Smooth muscle cell (in vitro differentiated cells): ENCODE measurements around the gene PKIG. TPM values are rescaled to one million over a fixed set of nuclear protein-coding genes. Genes with fewer than 3 reads are reported as not detected.

Source experiments
- DNase-seq: peaks from one replicate; lab custom pipeline; 2025; ENCODE audit not compliant: unreplicated experiment; lab: John Stamatoyannopoulos, UW
- H2AFZ ChIP-seq: fragments of 200-600 bp; sonication (generic); 2 replicates; pipeline ENCODE4 v1.6.0; 2016; ENCODE audit warnings: antibody characterized with exemption, low read depth, mild to moderate bottlenecking
- H3F3A ChIP-seq: fragments of 200-600 bp; sonication (generic); 2 replicates; pipeline ENCODE4 v1.6.0; 2017; ENCODE audit warnings: antibody characterized with exemption, low read depth
- H3K27ac ChIP-seq: fragments of 200-600 bp; sonication (generic); 2 replicates; pipeline ENCODE4 v1.5.1; 2016; ENCODE audit warnings: low read depth, mild to moderate bottlenecking
- H3K27me3 ChIP-seq: fragments of 200-600 bp; sonication (generic); 2 replicates; pipeline ENCODE4 v1.6.1; 2016; ENCODE audit warnings: low read depth, mild to moderate bottlenecking
- H3K36me3 ChIP-seq: fragments of 200-600 bp; sonication (generic); 2 replicates; pipeline ENCODE4 v1.5.1; 2016; ENCODE audit warnings: low read depth
- H3K4me1 ChIP-seq: fragments of 200-600 bp; sonication (generic); 2 replicates; pipeline ENCODE4 v1.5.1; 2016; ENCODE audit warnings: low read depth
- H3K4me2 ChIP-seq: fragments of 200-600 bp; sonication (generic); 2 replicates; pipeline ENCODE4 v1.6.0; 2016; ENCODE audit warnings: mild to moderate bottlenecking
- H3K4me3 ChIP-seq: fragments of 200-600 bp; sonication (generic); 2 replicates; pipeline ENCODE4 v1.5.1; 2016; ENCODE audit warnings: mild to moderate bottlenecking
- H3K79me2 ChIP-seq: fragments of 200-600 bp; sonication (generic); 2 replicates; pipeline ENCODE4 v1.6.0; 2016; ENCODE audit warnings: low read depth, mild to moderate bottlenecking
- H3K9ac ChIP-seq: fragments of 200-600 bp; sonication (generic); 2 replicates; pipeline ENCODE4 v1.6.0; 2016; ENCODE audit warnings: low read depth
- H3K9me3 ChIP-seq: fragments of 200-600 bp; sonication (generic); replicated peaks from 2 replicates; pipeline ENCODE4 v1.5.1; 2016; ENCODE audit warnings: low read depth
- H4K20me1 ChIP-seq: fragments of 200-600 bp; sonication (generic); 2 replicates; pipeline ENCODE4 v1.6.0; 2016; ENCODE audit warnings: low read depth
- CTCF ChIP-seq: fragments of 200-600 bp; sonication (generic); IDR thresholded peaks from 2 replicates; pipeline ENCODE4 v1.5.1; 2017; ENCODE audit warnings: borderline replicate concordance, mild to moderate bottlenecking, antibody characterized with exemption; ENCODE audit not compliant: insufficient read depth, poor library complexity, severe bottlenecking
- WGBS: methylation state at CpG from one replicate; pipeline ENCODE4 v1.1.7; 2016; ENCODE audit warnings: low lambda C conversion rate; 5-methylcytosine and 5-hydroxymethylcytosine counted together
- polyA plus RNA-seq: library from polyadenylated mRNA; unstranded; fragments of >200 nt; fragmentation: Nextera tagmentation; extraction: Ambion mirVana; gene quantifications from 2 replicates; pipeline ENCODE4 v1.2.1, GENCODE V29; 2016
- total RNA-seq: library from RNA; depleted of rRNA; stranded (reverse); fragments of >200 nt; gene quantifications from 2 replicates; pipeline ENCODE4 v1.2.3, GENCODE V29; 2014

The PKIG gene
- total and polyA plus RNA-seq, 2 experiments from 2014 or later, result 68.9 to 86.1 TPM

- Histone ChIP-seq H3K27ac (peak overlapping the region; percentile 32), H3K9me3 (no peaks in the 10 kb centered on the region), H3K9ac (no peak overlapping the region), H4K20me1 (peaks cover 17% of the 10 kb centered on the region), H3K4me2 (no peak overlapping the region), H3K27me3 (no peaks in the 10 kb centered on the region), H3K36me3 (no peaks in the 10 kb centered on the region), H3F3A (no peaks in the 10 kb centered on the region), H3K4me3 (no peak overlapping the region), H2AFZ (no peak overlapping the region), H3K79me2 (peaks cover 50% of the 10 kb centered on the region), H3K4me1 (peaks cover 5% of the 10 kb centered on the region)
- TF ChIP-seq CTCF, result no peak
- no peak for DNase-seq
- WGBS, result 68% methylated on average over 9 of the region's 9 CpGs
Measured at GRCh38 chr20:44590980-44591778, 8.8 kb downstream of the PKIG start.

GRCh38 chr20:44592366-44592765 lies 10.0 kb downstream of the PKIG start:
- Histone ChIP-seq H2AFZ (no peak overlapping the region), H3K27me3 (no peaks in the 10 kb centered on the region), H3K27ac (no peak overlapping the region), H3K4me2 (no peak overlapping the region), H3K79me2 (peaks cover 47% of the 10 kb centered on the region), H4K20me1 (peaks cover 6% of the 10 kb centered on the region), H3F3A (no peaks in the 10 kb centered on the region), H3K4me1 (peaks cover 5% of the 10 kb centered on the region), H3K36me3 (no peaks in the 10 kb centered on the region), H3K9ac (no peak overlapping the region), H3K9me3 (no peaks in the 10 kb centered on the region), H3K4me3 (no peak overlapping the region)
- DNase-seq, result no peak
- TF ChIP-seq CTCF, result no peak
- WGBS, result 94% methylated on average over 3 of the region's 3 CpGs

- no peak for DNase-seq
- peaks cover 7% of the 10 kb centered on the region for H3F3A ChIP-seq
- H3K9me3 ChIP-seq, result no peaks in the 10 kb centered on the region
- H3K27ac ChIP-seq, result peak overlapping the region; percentile 95
- H3K79me2 ChIP-seq, result peaks cover 35% of the 10 kb centered on the region
- no peaks in the 10 kb centered on the region for H3K27me3 ChIP-seq
- H3K4me1 ChIP-seq, result peaks cover 12% of the 10 kb centered on the region
- no peak for TF ChIP-seq CTCF
- no peak overlapping the region for H3K4me3 ChIP-seq
- H3K36me3 ChIP-seq, result no peaks in the 10 kb centered on the region
- WGBS, result 88% methylated on average over 2 of the region's 2 CpGs
- H3K9ac ChIP-seq, result peak overlapping the region; percentile 83
- H2AFZ ChIP-seq, result no peak overlapping the region
- peaks cover 2% of the 10 kb centered on the region for H4K20me1 ChIP-seq
- H3K4me2 ChIP-seq, result no peak overlapping the region
Measured at GRCh38 chr20:44593751-44594150, 11.4 kb downstream of the PKIG start.

DNA sequence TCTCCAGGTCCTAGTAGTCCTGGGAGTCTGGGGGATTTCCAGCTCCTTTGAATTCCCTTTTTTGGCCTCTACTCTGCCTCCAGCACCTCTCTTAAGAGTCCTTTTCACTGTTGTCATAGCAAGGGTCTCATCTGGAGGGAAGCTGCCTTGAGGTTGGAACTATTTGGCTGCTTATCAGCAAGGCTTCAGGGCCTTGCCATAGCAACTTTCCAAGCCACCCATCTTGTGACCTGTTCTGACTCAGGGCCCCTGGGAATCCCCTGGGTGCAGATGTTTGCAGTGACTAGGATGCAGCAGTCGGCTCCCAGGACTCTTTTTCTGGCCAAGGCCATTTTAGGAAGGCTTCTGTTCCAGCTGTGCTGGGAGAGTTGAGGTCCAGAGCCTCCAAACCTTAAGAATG lies 12.4 kb downstream of the PKIG start:
- H3F3A ChIP-seq, result peaks cover 12% of the 10 kb centered on the region
- H3K79me2 ChIP-seq, result peaks cover 31% of the 10 kb centered on the region
- DNase-seq, result no peak
- no peak overlapping the region for H2AFZ ChIP-seq
- H3K4me3 ChIP-seq, result no peak overlapping the region
- no peaks in the 10 kb centered on the region for H3K27me3 ChIP-seq
- no peak for TF ChIP-seq CTCF
- H4K20me1 ChIP-seq, result no peaks in the 10 kb centered on the region
- peaks cover 13% of the 10 kb centered on the region for H3K4me1 ChIP-seq
- 21% methylated on average over 1 of the region's 1 CpG for WGBS
- peak overlapping the region; percentile 46 for H3K4me2 ChIP-seq
- peak overlapping the region; percentile 87 for H3K9ac ChIP-seq
- H3K36me3 ChIP-seq, result no peaks in the 10 kb centered on the region
- H3K27ac ChIP-seq, result peak overlapping the region; percentile 95
- H3K9me3 ChIP-seq, result no peaks in the 10 kb centered on the region
